HG02885 (cell line): ENCODE measurements around the gene MTHFSD.

Experiments
- ATAC-seq: cut with Tn5 transposase; IDR thresholded peaks from one replicate; pipeline ENCODE4 v1.9.1; 2021; ENCODE audit warnings: mild to moderate bottlenecking; ENCODE audit not compliant: unreplicated experiment, poor library complexity

Gene MTHFSD

GRCh38 chr16:86515777-86516622, 39.0 kb downstream of the MTHFSD start:
- no peak for ATAC-seq

GRCh38 chr16:86515413-86515776, 39.6 kb downstream of the MTHFSD start:
- no peak for ATAC-seq

- ATAC-seq = no peak
Measured at GRCh38 chr16:86514481-86515376, 40.3 kb downstream of the MTHFSD start.

- no peak for ATAC-seq
Measured at GRCh38 chr16:86513471-86514277, 41.4 kb downstream of the MTHFSD start.

- no peak for ATAC-seq
Measured at GRCh38 chr16:86512860-86513470, 42.1 kb downstream of the MTHFSD start.

- no peak for ATAC-seq
Measured at GRCh38 chr16:86512301-86512859, 42.7 kb downstream of the MTHFSD start.

GRCh38 chr16:86511317-86512161, 43.5 kb downstream of the MTHFSD start:
- no peak for ATAC-seq

- no peak for ATAC-seq
Measured at GRCh38 chr16:86510465-86511261, 44.4 kb downstream of the MTHFSD start, which contains the start of gene FOXF1. Gene FOXF1, plus strand, starts transcription at chr16:86510527. Its CDS starts 43 bp downstream, at chr16:86510570.

GRCh38 chr16:86509759-86510464, 45.1 kb downstream of the MTHFSD start:
- no peak for ATAC-seq

- no peak for ATAC-seq
Measured at GRCh38 chr16:86508947-86509758, 45.9 kb downstream of the MTHFSD start.

GRCh38 chr16:86508028-86508946, 46.7 kb downstream of the MTHFSD start:
- ATAC-seq = no peak

- ATAC-seq = no peak
Measured at GRCh38 chr16:86507173-86508027, 47.6 kb downstream of the MTHFSD start.

- ATAC-seq = no peak
Measured at GRCh38 chr16:86505899-86506864, 48.9 kb downstream of the MTHFSD start.
